Amniotic epithelial cell (primary cell): ENCODE results near the gene CENPV.

Experiments
- DNase-seq: peaks from one replicate; pipeline ENCODE4 v3.0.0-alpha.2; 2010; ENCODE audit warnings: low read depth

Gene CENPV

DNA sequence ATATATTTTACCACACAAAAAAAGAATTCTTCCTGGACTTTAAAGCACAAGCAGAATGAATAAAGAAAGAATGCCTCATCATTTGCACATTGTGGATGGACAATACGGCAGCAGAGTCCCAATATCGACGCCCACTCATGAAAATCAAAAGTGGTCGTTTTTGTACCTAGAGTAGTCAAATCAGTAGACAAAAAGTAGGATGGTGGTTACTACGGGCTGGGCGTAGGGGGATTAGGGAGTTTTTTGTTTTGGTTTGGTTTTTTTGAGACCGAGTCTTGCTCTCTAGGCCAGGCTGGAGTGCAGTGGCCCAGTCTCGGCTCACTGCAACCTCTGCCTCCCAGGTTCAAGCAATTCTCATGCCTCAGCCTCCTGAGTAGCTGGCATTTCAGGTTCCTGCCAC lies 8.6 kb upstream of the CENPV start:
- no peak for DNase-seq

DNA sequence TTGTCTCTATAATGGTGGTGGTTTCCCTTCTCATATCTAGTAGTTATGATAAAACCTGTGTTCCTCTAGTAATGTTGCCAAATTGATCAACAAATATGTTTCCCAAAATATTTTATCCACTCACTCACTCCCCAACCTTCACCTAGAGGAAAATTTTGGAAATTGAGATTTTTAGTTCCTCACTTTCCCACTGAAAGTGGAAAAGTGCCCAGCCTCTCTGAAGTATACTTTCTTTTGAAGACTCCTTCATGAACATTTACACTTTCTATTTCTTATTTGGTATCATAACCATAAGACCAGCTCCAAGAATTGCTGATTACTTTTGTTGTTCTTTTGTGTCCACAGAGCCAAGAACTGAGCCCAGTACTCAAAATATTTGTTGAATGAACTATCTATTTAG lies 5.1 kb upstream of the CENPV start:
- DNase-seq = no peak

DNA sequence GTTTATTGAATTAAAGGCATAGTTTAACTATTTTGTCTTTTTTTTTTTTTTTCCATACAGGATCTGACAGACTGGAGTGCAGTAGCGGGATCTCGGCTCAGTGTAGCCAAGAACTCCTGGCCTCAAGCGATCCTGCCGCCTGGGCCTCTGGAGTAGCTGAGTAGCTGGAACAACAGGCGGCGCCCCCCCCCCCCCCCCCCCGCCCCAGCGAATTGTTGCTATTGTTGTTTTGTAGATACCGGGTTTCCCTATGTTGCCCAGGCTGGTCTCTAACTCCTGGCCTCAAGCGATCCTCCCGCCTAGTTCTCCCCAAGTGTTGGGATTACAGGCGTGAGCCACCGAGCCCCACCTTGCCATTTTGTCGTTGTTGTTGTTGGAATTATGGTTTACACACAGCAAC lies 1.3 kb upstream of the CENPV start:
- DNase-seq = no peak

DNA sequence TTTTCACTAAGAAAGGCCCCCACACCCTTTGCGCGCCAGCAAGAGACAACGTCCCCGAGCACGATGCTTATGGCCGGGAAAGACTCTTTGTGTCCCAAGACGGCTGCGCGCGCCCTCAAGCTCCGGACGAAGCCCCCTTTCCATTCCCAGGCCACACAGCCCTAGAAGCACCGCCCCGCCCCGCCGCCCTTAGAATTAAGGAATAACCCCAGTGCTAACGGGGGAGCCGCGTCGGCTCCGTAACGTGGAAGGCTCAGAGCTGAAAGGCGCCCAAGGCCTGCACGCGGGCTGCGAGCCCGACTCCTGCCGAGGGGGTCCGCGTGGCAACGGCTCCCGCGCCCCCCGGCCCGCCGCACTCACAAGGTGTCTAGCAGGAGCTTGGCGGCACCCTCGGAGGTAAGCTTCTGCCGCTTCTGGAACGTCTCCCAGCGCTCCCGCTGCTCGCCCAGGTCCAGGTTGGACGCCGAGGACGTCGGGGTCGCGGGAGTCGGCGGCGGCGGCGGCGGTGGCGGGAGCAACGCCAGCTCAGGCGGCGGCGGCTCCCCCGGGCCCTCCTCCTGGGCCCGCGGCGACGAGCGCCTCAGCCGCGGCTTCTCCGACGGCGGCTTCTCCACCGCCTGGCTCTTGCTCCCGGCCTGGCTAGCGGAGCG lies 477 bp downstream of the CENPV start:
- no peak for DNase-seq

DNA sequence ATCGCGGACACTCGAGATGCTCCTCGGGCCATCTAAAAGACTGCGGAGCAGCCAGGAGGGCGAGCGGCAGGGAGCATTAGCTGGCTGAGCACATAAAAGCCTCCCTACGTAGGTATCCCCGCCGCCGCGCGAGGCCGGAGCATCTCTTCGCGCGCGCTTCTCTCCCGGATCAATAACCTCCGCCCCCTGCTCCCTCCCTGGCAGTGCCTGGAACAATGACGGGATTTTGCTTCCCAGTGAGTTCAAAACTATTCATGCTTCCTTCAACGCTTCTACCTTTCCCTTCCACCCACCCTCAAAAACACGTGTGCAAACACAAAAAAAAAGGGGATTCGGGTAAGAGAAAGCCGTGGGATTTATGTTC lies 984 bp downstream of the CENPV start:
- peak; percentile 16 for DNase-seq

DNA sequence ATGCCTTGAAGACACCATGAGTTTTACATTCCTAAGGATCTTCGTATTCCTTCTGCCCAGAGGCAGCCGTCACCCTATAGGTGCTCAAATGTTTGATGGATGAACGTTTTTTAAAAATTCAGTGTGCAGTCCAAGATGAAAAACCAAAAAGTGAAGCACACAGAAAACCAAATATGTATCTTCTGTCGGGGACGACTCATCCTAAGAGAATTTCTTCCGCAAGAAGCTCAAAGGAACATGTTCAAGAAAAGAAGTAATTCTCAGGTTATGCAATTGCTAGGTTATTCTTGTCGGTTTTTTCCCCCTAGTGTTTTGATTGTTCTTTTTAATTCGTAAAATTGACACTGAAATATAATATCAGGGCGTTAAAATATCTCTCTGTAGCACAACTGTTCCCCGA lies 1.4 kb downstream of the CENPV start:
- peak; percentile 76 for DNase-seq

DNA sequence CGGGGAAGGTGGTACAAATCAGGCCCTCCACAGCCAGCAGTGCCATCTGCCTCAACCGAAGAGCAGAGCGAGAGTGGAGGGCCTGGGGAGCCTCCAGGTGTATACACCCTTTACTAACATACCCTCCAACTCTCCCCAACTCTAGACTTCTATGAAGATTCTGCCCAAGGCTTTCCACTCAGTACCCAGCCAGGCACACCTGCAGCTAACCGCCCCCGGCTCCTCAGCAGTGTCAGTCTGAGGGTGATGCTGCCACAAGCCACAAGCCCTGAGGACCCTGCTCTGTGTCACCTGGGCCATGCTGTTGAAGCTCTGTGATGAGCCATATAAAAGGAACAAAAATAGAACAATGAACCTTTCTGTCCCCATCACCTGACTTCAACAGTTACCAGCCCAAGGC lies 3.8 kb downstream of the CENPV start:
- DNase-seq = no peak

DNA sequence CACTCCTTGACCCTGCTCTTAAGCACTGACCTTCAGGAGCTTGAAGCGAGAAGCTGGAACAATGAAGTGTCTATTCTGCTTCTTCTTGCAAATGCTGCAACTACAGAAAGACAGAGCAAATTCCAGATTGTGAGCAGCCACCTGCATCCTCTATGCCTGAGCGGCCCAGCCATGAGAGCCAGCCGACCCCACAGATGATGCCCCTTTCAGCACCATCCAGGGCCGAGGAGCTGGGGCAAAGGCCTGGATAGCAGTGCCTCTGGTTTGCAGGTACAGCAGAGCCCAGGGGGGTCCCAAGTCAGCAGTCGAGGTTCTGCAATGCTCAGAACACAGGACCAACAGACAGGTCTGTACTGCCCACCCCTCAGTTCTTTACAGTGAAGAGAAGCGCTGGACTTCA lies 4.7 kb downstream of the CENPV start:
- no peak for DNase-seq

DNA sequence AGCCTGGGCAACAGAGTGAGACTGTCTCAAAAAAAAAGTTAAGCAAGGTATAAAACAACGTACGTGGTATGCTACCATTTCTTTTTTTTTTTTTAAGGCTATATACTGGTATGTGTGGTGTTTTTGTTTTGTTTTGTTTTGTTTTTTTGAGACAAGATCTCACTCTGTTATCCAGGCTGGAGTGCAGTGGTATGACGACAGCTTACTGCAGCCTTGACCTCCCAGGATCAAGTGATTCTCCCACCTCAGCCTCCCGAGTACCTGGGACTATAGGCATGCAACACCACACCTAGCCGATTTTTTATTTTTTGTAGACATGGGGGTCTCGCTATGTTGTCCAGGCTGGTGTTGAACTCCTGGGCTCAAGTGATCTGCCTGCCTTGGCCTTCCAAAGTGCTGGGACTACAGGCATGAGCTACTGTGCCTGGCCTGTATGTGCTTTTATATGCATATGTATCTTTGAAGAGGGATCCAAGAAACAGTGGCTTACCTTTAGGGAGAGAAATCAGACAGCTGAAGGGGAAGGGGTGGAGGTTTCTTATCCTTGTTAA lies 6.5 kb downstream of the CENPV start:
- DNase-seq = no peak

DNA sequence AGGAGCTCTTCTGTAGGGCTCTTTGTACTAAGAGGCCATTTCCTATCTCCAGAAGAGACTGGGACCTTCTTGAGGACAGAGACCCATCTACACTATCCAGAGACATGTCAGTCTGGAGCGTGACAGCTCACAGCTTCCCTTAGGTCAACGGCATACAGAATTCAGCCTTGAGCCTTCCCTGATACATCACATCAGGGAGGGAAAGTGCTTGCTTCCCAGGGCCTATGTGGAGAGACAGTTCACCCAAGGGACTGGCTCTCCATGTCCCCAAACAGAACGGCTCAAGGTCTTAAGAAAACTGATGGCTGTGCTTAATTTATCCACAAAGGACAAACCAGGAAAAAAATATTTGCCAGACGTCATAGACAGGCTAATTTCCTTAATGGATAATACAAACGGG lies 7.7 kb downstream of the CENPV start:
- DNase-seq = no peak

DNA sequence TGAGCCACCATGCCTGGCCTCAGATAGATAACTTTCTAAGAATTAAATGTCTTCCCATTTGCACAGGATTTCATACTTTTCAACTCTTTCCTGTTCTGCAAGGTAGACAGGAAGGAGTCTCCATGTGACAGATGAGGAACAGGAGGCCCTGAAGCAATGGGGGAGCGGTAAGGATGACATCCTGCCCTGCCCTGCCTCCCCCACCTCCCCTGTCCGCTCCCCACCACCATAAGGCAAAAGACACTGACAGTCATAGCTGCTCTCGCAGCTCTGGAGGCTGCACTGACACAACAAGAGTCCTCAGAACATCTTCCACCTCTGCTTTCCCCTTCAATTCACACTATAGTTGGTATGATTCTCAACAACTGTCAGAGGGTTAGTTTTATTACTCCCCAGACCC lies 9.7 kb downstream of the CENPV start:
- no peak for DNase-seq

DNA sequence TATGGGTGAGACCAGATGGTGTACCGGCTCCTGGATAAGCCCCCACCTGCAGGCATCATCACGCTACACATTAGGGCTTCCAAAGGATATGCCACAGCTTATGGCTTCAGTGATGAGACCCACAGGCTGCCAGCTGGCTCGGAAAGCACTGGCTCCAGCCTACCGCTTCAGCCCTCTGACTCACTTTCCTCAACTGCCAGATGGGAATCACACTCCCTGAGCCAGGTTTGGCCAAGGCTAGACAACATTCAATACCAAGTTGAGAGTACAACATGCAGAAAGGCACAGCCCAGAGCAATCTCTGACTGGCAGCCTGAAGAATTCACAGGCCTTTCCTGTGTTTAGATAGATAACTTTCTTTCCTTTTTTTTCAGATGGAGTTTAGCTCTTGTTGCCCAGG lies 10.3 kb downstream of the CENPV start:
- peak; percentile 28 for DNase-seq

DNA sequence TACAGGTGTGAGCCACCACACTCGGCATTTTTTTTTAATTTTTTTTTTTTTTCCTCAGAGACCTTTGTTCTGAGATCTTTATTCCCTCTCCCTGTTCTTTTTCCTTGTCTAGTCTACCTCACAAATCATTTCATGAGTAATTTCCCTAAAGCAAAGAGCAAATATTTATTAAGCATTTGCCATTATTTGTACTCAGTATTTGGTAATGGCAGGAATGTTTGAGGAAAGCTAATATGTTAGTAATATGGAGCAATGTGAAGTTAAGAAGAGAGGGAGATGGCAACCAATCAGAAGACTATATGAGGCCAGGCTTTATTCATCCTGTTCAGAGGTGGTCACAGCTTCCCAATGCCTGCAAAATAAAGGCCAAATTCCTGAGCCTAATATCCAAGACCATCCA lies 13.3 kb downstream of the CENPV start:
- DNase-seq = no peak

DNA sequence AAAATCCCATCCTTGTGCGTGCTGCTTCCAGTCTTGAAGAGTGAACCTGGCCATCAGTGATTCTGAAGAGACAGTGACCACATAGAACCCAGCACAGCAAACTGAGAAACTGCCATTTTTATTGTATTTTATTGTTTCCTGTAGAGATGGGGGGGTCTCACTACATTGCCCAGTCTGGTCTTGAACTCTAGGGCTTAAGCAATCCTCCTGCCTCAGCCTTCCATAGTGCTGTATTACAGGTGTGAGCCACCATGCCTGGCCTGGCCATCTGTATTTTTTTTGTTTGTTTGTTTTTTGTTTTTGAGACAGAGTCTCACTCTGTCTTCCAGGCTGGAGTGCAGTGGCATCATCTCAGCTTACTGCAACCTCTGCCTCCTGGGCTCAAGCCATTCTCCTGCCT lies 13.9 kb downstream of the CENPV start:
- DNase-seq = no peak

DNA sequence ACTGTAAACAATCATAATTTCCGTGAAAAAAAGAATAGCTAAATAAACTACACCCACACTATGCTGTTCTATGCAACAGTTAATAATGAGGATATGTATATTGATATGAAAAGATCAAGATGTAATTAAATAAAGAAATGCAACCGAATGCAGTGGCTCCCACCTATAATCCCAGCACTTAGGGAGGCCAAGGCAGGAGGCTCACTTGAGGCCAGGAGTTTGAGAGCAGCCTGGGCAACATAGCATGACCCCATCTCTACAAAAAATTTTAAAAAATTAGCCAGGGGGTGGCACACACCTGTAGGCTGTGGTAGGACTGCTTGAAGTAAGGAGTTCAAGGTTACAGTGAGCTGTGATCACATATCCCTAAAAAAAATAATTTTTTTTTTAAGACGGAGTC lies 14.9 kb downstream of the CENPV start:
- no peak for DNase-seq

DNA sequence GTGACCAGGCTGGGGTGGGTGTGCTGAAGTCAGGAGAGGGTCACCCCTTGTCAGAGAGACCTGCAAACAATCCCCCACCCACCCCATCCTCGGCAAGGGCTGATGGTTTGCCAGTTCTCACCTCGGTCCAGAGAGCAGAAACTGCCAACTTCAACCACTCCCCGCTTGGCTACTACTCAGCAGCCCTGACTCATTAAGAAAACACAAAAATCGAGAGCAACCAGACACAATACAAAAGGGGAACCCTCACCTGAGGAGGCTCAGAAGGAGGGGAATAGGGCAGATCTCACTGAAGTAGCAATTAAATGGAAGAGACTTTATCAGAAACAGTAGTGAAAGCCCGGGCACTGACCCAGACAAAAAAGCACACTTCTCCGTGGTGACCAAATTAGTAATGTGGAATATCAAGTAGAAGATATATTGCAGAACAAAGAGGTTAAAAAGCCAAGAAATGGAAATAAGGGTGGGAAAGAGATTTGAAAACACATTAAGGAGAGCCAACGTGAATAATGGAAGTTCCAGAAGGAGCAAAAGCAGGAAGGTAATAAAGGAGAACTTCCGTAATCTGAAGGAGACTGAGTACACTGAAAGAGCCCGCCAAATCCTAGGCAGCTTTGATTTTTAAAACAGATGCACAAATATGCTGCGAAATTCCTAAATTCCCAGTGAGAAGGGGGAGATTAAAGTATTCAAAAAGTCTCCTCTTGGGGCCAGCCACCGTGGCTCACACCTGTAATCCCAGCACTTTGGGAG lies 23.6 kb downstream of the CENPV start:
- no peak for DNase-seq

DNA sequence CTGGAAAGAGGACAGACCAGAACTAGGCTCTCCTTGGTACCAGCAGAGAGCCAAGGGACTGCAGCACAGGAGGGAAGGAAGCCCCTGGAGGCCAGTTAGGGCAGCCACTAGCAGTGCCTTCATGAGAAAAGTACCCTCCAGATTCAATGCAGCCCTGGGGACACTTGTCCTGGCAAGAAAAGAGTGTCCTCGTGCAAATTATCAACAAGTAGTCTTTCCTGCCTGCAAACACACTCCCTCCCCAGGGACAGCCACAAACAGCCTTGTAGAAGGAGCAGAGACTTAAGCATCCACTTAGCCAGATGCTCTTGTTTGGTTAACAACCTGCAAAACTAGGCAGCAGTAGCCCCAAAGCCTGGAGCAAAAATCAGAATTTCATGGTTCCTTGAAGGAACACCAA lies 24.3 kb downstream of the CENPV start:
- no peak for DNase-seq

DNA sequence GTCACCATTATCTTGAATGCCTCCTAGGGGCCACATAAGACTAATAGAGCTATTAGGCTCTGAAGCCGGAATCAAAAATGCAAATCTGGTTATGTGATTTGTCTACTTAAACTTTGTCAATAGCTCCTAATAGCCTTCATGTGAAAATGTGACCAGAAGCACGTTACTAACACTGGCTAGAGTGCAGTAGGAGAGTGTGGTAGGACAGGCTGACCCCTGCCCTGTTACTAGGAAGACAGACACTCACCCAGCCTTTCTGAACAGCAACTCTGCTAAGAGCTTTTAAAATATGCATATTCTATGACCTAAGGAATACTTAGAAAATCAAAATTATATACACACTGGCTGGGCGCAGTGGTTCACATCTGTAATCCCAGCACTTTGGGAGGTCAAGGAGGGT lies 26.3 kb downstream of the CENPV start:
- no peak for DNase-seq

DNA sequence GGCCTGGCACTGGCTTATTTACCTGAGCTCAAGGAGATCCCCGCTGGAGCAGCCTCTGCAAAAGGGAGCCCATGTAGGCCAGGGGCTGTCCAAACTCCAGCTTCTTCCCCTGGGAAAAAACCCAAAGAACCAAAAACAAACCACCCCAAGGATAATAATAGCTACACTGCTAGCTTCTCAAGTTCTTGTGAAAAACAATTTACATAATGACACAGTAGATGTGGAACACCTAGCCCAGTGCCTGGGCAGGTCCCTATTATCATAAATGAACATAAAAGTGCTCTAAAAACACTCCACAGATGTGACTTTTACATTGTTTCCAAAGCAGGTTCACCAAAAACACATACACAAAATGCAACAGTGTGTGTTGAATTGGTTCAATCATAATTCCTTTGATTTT lies 27.3 kb downstream of the CENPV start:
- DNase-seq = no peak

DNA sequence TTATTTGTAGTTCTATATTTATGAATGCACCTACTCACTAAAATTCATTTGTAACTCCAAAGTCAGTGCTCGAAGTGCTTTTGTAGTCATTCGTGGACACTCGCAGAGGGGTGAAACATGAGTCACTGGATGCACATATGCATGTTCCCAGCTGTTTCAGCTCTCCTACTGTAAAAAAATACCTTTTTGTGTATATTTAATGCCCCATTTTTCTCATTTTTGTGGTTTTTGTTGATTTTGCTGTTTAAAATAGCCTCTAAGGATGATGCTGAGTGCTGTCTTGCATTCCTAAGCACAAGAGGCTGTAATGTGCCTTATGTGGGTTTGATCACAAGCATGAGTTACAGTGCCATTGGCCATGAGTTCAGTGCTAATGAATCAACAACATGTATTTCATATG lies 30.6 kb downstream of the CENPV start:
- DNase-seq = peak; percentile 68

DNA sequence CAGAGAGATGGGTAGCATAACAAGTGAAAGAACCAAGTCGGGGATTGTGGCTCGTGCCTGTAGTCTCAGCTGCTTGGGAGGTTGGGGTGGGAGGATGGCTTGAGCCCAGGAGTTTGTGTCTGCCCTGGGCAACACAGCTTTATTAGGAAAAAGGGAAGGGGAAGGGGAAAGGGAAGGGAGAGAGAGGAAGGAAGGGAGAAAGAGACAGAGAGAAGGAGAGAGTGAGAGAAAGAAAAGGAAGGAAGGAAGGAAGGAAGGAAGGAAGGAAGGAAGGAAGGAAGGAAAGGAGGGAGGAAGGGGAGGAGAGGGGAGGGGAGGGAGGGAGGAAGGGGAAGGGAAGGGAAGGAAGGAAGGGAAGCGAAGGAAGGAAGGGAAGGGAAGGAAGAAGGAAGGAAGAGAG lies 33.3 kb downstream of the CENPV start:
- no peak for DNase-seq

DNA sequence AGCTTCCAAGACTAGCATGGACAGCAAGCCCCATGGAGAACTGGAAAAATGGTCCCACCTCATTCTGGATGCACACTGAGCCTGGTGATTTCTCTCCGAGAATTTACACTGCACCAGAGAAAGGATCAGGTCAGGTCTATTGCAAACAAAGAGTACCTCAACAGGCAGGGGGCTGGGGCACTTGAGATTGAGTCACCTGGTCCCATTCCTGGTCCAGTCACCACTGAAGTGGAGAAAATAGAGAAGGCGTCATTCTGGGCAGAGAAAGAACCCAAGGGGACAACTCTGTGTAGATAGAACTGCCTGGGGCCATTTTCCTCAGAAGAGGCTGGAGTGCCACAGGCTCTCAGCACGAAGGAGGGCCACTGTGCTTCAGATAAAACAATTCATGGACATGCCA lies 38.4 kb downstream of the CENPV start:
- DNase-seq = no peak

DNA sequence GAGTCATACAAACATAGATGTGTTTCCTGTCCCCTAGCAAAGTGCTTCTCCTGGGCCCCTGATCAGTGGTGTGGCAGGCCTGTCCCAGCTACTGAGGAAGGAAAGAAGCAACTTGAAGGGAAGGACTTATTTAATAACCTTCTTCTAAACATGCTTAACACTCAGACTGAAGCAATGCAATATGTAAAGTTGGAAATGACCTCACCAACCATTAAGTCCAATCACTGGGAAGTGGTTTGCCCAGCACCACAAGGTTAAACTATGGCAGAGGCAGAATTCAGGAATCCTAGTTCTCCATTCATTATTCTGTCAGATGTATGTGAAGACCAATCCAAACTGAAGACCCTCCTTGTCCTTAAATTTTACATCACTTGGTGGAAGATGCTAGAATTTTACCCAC lies 39.1 kb downstream of the CENPV start:
- DNase-seq = peak; percentile 21
